GM19328 (cell line): ENCODE data around the gene MAG.

Source experiments
- ATAC-seq: cut with Tn5 transposase; IDR thresholded peaks from one replicate; pipeline ENCODE4 v1.9.1; 2021; ENCODE audit warnings: mild to moderate bottlenecking, moderate library complexity; ENCODE audit not compliant: unreplicated experiment

MAG gene

DNA sequence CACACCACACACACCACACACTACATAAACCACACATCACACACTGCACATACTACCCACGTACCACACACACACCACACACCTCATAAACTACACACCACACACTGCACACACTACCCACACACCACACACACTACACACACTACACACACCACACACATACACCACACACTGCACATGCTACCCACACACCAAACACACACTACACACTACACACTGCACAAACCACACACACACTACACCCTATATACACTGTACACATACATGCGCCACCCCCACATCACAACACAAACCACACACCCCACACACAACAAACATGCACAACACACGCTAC lies 5.5 kb downstream of the MAG start:
- ATAC-seq: no peak

DNA sequence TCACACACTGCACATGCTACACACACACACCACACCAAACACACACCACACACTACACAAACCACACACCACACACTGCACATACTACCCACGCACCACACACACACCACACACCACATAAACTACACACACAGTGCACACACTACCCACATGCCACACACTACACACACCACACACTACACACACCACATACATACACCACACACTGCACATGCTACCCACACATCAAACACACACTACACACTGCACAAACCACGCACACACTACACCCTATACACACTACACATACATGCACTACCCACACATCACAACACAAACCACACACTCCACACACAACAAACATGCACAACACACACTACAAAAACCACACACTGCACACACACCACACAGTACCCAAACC lies 6.0 kb downstream of the MAG start:
- ATAC-seq: no peak

DNA sequence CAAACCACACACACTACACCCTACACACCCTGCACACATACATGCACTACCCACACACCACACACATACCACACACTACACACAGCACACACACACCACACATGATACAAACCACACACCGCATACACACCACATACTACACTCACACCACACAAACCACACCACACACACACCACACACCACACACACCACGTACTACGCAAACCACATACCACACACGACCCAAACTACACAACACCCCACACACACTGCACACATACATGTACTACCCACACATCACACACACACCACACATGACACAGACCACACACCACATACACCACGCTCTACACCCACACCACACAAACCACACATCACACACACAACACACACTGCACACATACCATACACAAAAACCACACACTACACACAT lies 6.6 kb downstream of the MAG start:
- no peak for ATAC-seq

DNA sequence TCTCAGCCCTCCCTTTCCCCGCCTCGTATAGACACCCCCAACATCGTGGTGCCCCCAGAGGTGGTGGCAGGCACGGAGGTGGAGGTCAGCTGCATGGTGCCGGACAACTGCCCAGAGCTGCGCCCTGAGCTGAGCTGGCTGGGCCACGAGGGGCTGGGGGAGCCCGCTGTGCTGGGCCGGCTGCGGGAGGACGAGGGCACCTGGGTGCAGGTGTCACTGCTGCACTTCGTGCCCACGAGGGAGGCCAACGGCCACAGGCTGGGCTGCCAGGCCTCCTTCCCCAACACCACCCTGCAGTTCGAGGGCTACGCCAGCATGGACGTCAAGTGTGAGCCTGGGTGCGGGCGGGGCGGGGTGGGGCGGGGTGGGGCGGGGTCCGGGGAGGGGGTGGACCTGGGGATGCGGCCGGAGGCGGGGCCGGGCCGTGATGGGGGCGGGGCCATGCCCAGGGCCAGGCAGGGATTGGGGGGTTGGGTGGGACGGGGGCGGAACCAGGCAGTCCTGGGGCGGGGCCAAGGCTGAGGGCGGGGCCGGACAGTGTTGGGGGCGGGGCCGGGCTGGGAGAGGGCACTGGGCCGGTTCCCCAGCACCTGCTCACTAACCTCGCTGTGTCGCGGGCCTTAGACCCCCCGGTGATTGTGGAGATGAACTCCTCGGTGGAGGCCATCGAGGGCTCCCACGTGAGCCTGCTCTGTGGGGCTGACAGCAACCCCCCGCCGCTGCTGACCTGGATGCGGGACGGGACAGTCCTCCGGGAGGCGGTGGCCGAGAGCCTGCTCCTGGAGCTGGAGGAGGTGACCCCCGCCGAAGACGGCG lies 7.8 kb downstream of the MAG start:
- ATAC-seq: no peak

DNA sequence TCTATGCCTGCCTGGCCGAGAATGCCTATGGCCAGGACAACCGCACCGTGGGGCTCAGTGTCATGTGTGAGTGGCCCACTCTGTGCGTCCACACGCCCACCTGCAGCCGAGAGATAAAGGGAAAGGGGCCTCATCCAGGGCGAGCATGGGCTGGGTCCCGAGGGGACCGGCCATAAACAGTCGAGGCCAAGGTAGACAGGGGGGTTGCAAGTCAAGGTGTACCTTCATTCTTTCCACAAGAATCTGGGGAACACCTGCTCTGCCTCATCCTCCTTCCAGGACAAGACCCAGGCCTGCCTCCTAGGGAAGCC lies 8.3 kb downstream of the MAG start:
- ATAC-seq: no peak

DNA sequence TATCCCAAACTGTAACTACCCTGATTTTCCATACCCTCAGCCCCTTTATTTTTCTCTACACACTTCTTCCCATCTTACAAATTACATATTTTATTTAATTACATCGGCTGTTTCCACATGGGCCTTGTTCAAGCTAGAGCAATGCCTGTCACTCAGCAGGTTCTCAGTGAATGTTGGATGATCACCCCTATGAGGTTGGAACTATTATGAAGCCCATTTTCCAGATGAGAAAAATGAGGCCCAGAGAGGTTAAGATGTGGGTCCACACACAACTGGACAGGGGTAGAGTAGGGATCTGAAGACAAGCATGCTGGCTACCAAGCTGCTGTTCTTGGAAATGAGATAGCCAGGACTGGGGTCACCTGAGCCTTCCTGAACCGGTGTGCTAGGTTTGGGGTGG lies 10.0 kb downstream of the MAG start:
- no peak for ATAC-seq

DNA sequence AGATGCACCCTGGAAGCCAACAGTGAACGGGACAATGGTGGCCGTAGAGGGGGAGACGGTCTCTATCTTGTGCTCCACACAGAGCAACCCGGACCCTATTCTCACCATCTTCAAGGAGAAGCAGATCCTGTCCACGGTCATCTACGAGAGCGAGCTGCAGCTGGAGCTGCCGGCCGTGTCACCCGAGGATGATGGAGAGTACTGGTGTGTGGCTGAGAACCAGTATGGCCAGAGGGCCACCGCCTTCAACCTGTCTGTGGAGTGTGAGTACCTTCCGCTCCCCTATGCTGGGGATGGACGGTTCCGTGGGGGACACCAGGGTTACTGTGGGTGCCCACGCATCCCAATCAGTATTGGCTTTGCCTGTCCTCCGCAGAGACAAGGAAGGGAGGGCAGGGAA lies 10.5 kb downstream of the MAG start:
- no peak for ATAC-seq

DNA sequence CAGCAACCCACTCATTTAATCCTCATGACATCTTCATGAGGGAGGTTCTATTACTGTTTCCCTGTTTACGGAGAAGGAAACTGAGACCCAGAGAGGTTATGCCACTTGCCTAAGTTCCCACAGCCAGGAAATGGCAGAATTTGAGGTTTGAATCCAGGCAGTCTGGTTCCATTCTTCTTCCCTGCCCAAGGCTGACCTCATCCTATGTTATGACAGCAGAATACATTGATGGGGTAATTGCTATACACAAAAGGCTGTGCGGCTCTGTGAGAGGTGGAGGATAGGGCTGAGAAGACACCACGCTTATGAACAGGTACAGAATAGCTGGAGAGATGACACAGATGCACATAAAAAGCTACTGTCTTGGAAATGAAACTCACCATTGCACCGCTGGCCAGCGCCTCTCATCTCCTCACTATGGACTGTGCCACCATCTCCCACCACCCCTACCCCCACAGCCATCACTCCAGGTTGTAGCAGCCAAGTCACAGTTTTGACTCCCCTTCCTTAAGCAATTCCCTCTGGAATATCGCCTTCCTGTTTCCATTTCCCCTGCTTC lies 11.5 kb downstream of the MAG start:
- no peak for ATAC-seq

DNA sequence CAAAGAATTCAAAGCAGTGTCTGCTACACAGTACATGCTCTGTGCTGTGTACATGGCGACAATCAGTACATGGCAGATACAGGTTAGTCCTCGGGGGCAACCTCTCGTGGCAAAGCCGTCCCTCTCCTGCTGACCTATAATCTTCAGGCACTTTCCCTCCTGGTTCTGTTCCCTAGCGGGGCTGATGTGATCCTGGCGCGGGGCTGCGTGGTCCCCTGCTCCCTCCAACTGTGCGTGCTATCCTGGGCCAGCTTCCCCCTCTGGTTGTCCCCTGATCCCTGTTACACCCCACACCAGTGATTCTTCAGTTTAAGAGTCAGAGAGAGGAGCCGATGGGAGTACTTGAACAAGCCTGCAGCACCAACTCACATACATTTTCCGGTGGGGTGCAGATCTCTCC lies 12.1 kb downstream of the MAG start:
- no peak for ATAC-seq

DNA sequence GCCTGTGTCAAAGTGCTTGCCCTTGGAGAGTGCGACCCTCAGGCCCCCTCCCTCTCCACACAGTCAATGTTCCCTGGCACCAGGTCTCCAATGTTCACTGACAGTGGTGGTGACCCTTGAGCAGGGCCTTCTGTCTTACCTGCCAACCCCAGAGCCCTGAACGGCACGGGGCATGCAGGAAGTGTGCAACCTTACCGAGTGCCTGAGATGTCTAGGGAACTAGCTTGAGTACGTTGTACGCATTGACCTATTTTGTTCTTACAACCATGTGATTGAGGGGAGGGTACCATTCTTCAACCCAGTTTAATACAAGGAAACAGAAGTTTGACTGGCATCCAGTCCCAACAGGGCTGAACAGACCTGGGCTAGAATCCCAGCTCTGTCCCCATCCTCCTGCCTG lies 13.2 kb downstream of the MAG start:
- ATAC-seq: no peak

DNA sequence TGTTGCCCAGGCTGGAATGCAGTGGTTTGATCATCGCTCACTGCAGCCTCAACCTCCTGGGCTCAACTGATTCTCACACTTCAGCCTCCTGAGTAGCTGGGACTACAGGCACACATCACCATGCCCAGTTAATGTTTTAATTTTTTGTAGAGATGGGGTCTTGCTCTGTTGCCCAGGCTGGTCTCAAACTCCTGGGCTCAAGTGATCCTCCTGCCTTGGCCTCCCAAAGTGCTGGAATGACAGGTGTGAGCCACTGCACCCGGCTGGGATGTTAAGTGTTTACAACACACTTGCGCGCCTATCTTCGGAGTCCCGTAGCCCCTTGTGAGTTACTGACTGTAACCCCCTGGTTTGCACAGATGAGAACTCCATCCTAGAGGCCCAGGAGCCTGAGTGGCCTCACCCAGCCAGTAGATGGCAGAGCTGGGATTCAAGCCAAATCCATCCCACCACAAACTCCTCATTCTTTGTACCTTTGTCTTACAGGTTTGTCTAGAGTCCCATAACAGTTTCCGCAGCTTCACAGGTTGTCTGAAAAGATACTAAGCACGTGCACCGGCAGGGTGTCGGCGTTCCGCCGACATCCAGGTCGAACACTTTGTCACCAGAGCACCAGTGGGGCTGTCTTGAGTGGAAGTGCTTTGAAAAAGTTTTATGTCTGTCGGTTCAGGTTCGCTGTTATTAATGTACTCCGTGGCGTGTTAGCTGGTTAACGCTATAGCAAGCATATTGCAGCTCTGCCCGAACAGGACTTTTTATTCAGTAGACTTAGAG lies 14.7 kb downstream of the MAG start:
- ATAC-seq: no peak

DNA sequence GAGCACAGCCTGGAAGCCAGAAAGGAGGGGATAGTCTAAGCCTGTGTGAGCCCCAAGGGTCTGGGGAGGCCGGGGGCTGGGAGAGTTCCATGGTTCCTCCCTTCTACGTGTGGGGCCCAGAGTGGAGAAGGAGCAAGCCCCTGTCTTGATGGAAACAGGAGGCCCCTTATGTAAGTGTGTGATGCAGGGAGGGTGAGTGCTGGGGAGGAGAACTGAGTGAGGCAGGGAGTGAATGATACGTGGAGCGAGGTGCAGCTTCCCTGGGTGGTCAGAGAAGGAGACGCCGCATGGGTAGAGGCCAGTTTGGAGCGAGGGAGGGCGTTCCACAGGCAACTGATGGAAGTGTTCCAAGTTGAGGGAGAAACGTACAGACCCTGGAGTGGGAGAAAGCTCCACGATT lies 16.0 kb downstream of the MAG start:
- ATAC-seq: no peak

DNA sequence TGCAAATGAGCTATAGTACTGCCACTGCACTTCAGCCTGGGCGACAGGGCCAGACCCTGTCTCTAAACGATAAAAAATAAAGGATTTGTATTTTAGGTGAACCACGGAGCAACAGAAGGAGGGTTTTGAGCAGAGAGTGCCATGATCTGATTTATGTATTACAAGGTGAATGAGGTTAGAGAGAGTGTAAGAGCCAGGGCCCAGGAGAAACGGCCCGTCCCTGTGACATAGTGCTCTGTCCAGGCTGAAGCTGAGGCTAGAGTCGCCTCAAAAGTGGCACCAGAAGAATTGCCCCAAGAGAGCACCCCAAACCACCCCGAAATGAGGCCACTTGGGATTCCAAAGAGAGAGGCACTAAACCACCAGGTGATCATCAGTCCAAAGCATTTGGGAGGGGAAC lies 16.9 kb downstream of the MAG start:
- ATAC-seq: no peak

DNA sequence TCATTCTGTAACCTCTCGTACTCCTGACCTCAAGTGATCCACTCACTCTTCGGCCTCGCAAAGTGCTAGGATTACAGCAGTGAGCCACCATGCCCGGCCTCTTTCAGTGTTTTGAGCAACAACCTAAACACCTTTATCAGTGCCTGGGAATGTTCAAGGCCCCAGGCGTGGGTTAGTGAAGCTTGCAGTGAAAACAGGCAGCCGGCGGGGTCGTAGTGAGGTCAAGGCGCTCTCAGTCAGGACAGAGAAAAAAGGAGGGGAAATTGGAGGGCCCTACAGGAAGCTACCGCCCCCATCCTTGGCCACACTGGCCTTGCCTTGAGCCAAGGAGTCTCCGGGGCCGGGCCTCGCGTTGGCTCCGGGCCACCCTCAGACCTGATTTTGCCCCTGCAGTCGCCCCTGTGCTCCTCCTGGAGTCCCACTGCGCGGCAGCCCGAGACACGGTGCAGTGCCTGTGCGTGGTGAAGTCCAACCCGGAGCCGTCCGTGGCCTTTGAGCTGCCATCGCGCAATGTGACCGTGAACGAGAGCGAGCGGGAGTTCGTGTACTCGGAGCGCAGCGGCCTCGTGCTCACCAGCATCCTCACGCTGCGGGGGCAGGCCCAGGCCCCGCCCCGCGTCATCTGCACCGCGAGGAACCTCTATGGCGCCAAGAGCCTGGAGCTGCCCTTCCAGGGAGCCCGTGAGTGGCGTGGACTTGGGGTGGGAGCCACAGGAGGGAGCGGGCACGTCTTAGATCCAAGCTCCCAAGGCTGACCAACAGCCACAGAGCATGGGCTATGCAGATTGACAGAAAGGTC lies 17.7 kb downstream of the MAG start:
- ATAC-seq: no peak

DNA sequence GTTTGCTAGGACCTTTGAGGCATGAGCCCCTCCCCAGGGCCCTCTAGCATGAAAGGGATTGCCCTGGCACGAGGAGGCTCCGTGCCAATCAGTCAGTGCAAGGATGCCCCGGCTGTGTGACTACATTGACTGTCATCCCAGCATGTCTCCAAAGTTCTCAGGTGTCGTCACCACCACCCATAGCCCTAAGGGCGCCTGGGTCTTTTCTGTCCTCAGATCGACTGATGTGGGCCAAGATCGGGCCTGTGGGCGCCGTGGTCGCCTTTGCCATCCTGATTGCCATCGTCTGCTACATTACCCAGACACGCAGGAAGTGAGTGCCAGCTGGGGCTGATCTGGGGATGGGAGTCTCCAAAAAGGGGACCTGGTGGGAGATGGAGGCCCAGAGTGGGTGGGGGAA lies 18.4 kb downstream of the MAG start:
- ATAC-seq: no peak

DNA sequence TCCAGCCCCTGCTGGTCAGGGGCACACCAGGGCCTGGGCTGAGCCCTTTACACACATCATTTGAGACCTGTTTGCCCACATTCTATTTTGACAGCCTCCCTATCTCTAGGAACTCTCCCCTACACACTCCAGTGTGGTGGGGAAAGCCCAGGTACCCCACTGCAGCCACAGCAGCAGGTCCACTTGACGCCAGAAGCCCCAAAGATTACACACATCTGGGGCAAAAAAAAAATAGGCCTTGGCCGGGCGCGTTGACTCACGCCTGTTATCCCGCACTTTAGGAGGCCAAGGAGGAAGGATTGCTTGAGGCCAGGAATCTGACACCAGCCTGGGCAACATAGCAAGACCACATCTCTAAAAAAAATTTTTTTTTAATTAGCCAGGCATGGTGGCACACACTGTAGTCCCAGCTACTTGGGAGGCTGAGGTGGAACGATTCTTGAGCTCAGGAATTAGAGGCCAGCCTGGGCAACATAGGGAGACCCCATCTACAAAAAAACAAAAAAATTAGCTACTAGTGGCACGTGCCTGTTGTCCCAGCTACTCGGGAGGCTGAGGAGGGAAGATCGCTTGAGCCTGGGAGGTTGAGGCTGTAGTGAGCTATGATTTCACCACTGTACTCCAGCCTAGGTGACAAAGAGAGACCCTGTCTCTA lies 19.0 kb downstream of the MAG start:
- ATAC-seq: no peak

DNA sequence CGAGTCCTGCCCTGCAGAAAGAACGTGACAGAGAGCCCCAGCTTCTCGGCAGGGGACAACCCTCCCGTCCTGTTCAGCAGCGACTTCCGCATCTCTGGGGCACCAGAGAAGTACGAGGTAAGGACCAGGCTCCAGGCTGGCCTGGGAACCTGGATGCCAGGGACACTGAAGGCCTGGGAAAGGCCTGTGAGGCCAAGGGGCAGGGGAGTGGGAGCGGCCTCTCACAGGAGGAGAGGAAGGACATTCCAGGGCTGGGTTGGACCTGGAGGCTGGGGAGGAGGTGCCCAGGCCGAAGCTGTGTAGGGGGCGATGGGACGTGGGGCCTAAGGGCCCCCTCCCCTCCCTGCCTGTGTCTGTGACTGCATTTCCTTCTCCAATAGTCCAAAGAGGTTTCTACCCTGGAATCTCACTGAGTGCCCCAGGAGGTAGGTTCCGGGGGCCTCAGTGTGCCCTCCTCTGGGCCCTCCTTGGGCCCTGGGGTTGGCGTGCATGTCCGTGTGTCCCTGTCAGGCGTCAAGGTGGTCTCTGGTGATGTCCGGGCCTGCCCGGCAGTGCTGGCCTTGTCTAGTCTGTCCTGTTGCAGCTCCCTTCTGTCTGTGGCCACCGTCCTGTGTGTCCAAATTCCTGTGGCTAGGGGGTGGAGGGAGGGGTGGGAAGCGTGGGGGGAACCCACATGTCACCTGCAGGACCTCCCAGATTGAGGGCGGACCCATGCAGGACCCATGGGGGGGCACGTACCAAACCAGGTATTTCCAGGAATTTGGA lies 20.1 kb downstream of the MAG start:
- no peak for ATAC-seq

DNA sequence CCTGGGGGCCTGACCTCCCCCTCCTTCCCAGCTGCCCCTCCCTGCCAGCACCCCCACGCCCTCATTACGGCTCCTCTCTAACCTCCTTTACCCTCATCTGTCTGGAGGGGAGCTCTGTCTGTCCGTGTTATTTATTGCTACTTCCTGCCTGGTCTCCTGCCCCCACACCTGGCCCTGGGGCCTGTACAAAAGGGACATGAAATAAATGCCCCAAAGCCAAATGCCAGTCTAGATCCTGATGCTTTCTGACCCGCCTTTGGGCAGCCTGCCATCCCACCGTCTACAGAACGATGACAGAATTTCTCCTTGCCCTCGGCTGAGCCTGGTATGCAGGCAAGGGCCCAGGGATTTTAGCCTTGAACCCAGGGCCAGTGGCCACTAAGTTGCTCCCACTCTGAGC lies 21.6 kb downstream of the MAG start:
- no peak for ATAC-seq

DNA sequence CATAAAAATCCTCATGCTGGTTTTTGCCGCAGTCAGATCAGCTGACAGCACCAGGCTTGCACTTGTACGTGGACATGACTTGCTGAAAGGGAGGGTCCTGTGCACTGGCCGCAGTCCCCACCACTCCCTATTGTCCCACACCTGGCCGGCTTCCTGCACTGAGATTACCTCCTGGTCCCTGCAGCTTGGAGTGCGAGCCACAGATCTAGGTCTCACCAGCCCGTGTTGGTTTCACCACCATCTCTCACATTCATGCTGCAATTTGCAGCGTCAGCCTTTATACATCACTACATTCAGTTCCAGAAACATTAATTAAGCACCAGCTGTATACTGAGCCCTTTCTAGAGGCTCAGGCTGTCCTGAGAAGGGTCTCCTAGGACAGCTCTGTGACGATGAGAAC lies 22.1 kb downstream of the MAG start:
- ATAC-seq: no peak

DNA sequence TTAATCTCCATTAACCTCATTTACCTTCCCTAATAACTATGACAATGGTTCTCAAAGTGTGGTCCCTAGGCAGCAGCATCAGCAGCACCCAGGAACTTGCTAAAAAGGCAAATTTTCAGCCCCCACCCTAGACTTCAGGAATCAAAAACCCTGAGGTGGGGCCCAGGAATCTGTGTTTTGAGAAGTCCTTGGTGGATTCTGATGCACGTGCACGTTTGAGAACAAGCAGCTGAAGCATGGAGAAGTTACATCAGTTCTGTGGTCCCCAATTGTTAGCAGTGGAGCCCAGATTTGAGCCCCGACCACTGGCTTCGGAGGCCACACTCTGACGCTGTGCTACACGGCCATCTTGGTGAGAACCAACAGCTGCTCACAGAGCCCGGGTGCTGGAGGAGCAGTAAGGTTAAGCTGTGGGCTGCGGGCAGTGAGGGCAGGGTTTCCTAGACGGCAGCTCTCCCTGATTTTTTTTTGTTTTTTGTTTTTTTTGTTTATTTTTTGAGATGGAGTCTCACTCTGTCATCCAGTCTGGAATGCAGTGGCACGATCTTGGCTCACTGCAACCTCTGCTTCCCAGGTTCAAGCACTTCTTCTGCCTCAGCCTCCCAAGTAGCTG lies 23.0 kb downstream of the MAG start:
- no peak for ATAC-seq
